CD4-positive, alpha-beta T cell (primary cell): Measurements from ENCODE around the gene SDHA. TPM values are rescaled to one million over a fixed set of nuclear protein-coding genes. Genes with fewer than 3 reads are reported as not detected.

Experiments
- ATAC-seq: fragments of 200-7000 bp; cut with Tn5 transposase; one replicate; pipeline ENCODE4 v1.10.0; 2022; ENCODE audit warnings: mild to moderate bottlenecking; ENCODE audit not compliant: poor library complexity
- CTCF ChIA-PET: fragments of 350-600 bp; sonication (Branson Sonifier 250); formaldehyde crosslinking; loops from one replicate; lab custom pipeline; 2021; ENCODE audit warnings: antibody characterized with exemption, inconsistent platforms; lab: Charles Lee
- POLR2A ChIA-PET: fragments of 350-600 bp; sonication (Branson Sonifier 250); formaldehyde crosslinking; loops from one replicate; lab custom pipeline; 2021; ENCODE audit warnings: antibody characterized with exemption, inconsistent platforms; lab: Charles Lee
- DNase-seq, 14 experiments: peaks; one replicate each; pipeline ENCODE4 v3.0.0-alpha.2; 2013 to 2020; ENCODE audit warnings: mixed read lengths in 2 of 14
- H3K27ac ChIP-seq, 2 donors: one replicate each; pipeline versions ENCODE4 v1.5.1 to v1.7.0; 2013; ENCODE audit warnings: low read length in 2 of 2, low read depth in 1 of 2, mild to moderate bottlenecking in 1 of 2
- H3K27me3 ChIP-seq, 2 experiments: 1 replicate in 1 of 2; 2 replicates in 1 of 2; pipeline versions ENCODE4 v1.6.1 to v1.7.0; 2013; ENCODE audit warnings: low read length in 2 of 2, control low read depth in 1 of 2, mild to moderate bottlenecking in 1 of 2, moderate library complexity in 1 of 2; ENCODE audit not compliant: insufficient read depth in 2 of 2, control insufficient read depth in 1 of 2
- H3K36me3 ChIP-seq: one replicate; pipeline ENCODE4 v1.6.1; 2013; ENCODE audit warnings: low read length, control low read depth; ENCODE audit not compliant: insufficient read depth
- H3K4me1 ChIP-seq: one replicate; pipeline ENCODE4 v1.6.1; 2013; ENCODE audit warnings: low read length, control low read depth; ENCODE audit not compliant: insufficient read depth
- H3K4me3 ChIP-seq: one replicate; pipeline ENCODE4 v1.5.1; 2013; ENCODE audit warnings: mild to moderate bottlenecking, low read length, moderate library complexity
- H3K9me3 ChIP-seq, 2 experiments: 1 replicate in 1 of 2; 2 replicates in 1 of 2; pipeline versions ENCODE4 v1.6.1 to v1.7.0; 2013; ENCODE audit warnings: low read length in 2 of 2, mild to moderate bottlenecking in 2 of 2, control low read depth in 1 of 2, moderate library complexity in 1 of 2; ENCODE audit not compliant: control insufficient read depth in 1 of 2, insufficient read depth in 1 of 2
- H3K27ac Mint-ChIP-seq: one replicate; pipeline ENCODE4 v1.8.0; 2020; ENCODE audit warnings: mixed read lengths
- H3K27me3 Mint-ChIP-seq: one replicate; pipeline ENCODE4 v1.8.0; 2021; ENCODE audit warnings: mixed read lengths
- H3K36me3 Mint-ChIP-seq: one replicate; pipeline ENCODE4 v1.8.0; 2021; ENCODE audit warnings: low read depth, mixed read lengths
- H3K4me1 Mint-ChIP-seq: one replicate; pipeline ENCODE4 v1.8.0; 2021; ENCODE audit warnings: low read depth, mixed read lengths
- H3K4me3 Mint-ChIP-seq: one replicate; pipeline ENCODE4 v1.8.0; 2020; ENCODE audit warnings: mild to moderate bottlenecking, mixed read lengths
- H3K9me3 Mint-ChIP-seq: one replicate; pipeline ENCODE4 v1.8.0; 2020; ENCODE audit warnings: mixed read lengths
- CTCF ChIP-seq: fragments of 200-600 bp; IDR thresholded peaks from one replicate; pipeline ENCODE4 v1.8.0; 2022; ENCODE audit warnings: antibody characterized with exemption, mild to moderate bottlenecking
- intact Hi-C, 2 experiments: fragments of 100-400 bp; cut with DNase I in 1 of 2; cut with micrococcal nuclease in 1 of 2; formaldehyde crosslinking; loops; one replicate each; pipeline versions ENCODE4 v1.15.1 to v1.9.0; 2023 to 2025; cut with DNase I, micrococcal nuclease
- total RNA-seq, 174 experiments: library from RNA in 2 of 174; stranded (reverse) in 2 of 174; gene quantifications; one replicate each; pipeline ENCODE4 v1.2.3 and lab custom pipeline; 2021 to 2026

The SDHA gene
- total RNA-seq, 2 experiments from 2014 or later, result 244 to 245 TPM

- Mint-ChIP-seq H3K36me3 (peaks cover 66% of the 10 kb centered on the region), H3K27me3 (no peaks in the 10 kb centered on the region), H3K4me1 (peaks cover 22% of the 10 kb centered on the region), H3K9me3 (no peaks in the 10 kb centered on the region), H3K27ac (no peak overlapping the region), H3K4me3 (no peak overlapping the region)
- POLR2A ChIA-PET, result no interaction called here
- CTCF ChIA-PET, result no interaction called here
- intact Hi-C loops, result no loop called here
- no peaks in the 10 kb centered on the region for H3K27me3 ChIP-seq
- ATAC-seq, result no peak
- no peak for TF ChIP-seq CTCF
- DNase-seq, result no peak
- peaks cover 3% of the 10 kb centered on the region for H3K4me1 ChIP-seq
- H3K9me3 ChIP-seq, result no peaks in the 10 kb centered on the region
- no peak overlapping the region for H3K4me3 ChIP-seq
- peaks cover 43% of the 10 kb centered on the region for H3K36me3 ChIP-seq
- H3K27ac ChIP-seq, result no peak overlapping the region
Observed at GRCh38 chr5:206406-206805, 11.7 kb upstream of the SDHA start.

- peaks cover 65% of the 10 kb centered on the region for H3K36me3 Mint-ChIP-seq
- Histone ChIP-seq H3K36me3 (peaks cover 43% of the 10 kb centered on the region), H3K4me1 (peaks cover 3% of the 10 kb centered on the region), H3K27me3 (no peaks in the 10 kb centered on the region), H3K9me3 (no peaks in the 10 kb centered on the region), H3K4me3 (no peak overlapping the region), H3K27ac (no peak overlapping the region)
- H3K4me3 Mint-ChIP-seq, result no peak overlapping the region
- ATAC-seq (no peak), DNase-seq (no peak)
- TF ChIP-seq CTCF, result no peak
- CTCF ChIA-PET, result no interaction called here
- POLR2A ChIA-PET, result no interaction called here
- intact Hi-C loops, result no loop called here
- H3K27ac Mint-ChIP-seq, result no peak overlapping the region
- H3K9me3 Mint-ChIP-seq, result no peaks in the 10 kb centered on the region
- H3K27me3 Mint-ChIP-seq, result no peaks in the 10 kb centered on the region
- peaks cover 22% of the 10 kb centered on the region for H3K4me1 Mint-ChIP-seq
Observed at GRCh38 chr5:206927-207536, 11.1 kb upstream of the SDHA start.

GRCh38 chr5:207599-207998 is 10.5 kb upstream of the SDHA start:
- Histone ChIP-seq H3K9me3 (no peaks in the 10 kb centered on the region), H3K27me3 (no peaks in the 10 kb centered on the region), H3K27ac (no peak overlapping the region), H3K36me3 (peaks cover 43% of the 10 kb centered on the region), H3K4me3 (no peak overlapping the region), H3K4me1 (peaks cover 3% of the 10 kb centered on the region)
- DNase-seq, result no peak
- ATAC-seq, result no peak
- Mint-ChIP-seq H3K36me3 (peaks cover 63% of the 10 kb centered on the region), H3K4me3 (no peak overlapping the region), H3K9me3 (no peaks in the 10 kb centered on the region), H3K27ac (no peak overlapping the region), H3K4me1 (peaks cover 22% of the 10 kb centered on the region), H3K27me3 (no peaks in the 10 kb centered on the region)
- ChIA-PET POLR2A (no interaction called here), CTCF (no interaction called here)
- intact Hi-C loops, result no loop called here
- no peak for TF ChIP-seq CTCF
